ENCODE results near the gene TCP11. TPM values are rescaled to one million over a fixed set of nuclear protein-coding genes. Genes with fewer than 3 reads are reported as not detected.

Gene TCP11
- total RNA-seq, 1 experiment from 2014 or later = 0.14 TPM

GRCh38 chr6:35173044-35173426 lies 31.9 kb upstream of the TCP11 start:
- no peak for DNase-seq (ENCODE audit: low spot score)

DNA sequence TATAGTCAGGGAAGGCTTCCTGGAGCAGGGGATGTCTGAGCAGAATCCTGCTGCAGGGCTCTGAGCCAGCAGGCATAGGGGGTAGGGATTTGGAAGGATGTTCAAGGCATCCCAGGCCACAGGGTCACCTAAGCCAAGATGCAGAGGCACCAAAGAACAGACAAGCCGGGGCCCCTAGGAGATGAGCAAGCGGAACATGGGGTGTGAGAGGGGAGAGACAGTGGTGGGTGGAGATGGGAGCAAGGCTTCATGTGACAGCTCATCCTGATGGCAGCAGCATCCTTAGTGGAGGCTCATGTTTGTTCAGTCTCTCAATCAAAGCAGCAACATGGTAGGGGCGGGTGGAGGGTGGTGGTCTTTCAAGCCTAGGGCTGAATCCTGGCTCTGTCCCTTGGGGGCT lies 29.8 kb upstream of the TCP11 start:
- no peak for DNase-seq (ENCODE audit: low spot score)

GRCh38 chr6:35170166-35170565 lies 29.0 kb upstream of the TCP11 start:
- DNase-seq (ENCODE audit: low spot score) = no peak

DNA sequence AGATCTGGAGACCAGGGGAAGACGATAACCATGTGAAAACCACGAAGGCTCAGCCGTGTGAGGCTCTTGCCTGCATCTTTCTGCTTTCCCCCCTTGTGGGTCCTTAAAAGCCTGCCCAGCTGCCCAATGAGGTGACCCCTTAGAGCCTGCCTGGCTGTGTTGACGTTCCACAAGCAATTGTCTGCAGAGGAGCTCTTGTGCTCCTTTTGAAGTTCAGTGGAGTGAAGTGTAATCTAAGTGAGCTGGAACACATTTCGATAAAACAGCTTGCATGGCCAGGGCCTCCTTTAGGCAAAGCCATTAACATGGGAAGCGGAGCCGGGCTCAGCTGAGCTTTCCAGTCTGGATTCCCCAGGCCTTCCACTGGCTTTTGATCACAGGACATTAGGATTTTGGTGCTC lies 27.3 kb upstream of the TCP11 start:
- no peak for DNase-seq (ENCODE audit: low spot score)

GRCh38 chr6:35167505-35167904 lies 26.4 kb upstream of the TCP11 start:
- DNase-seq (ENCODE audit: low spot score) = no peak

DNA sequence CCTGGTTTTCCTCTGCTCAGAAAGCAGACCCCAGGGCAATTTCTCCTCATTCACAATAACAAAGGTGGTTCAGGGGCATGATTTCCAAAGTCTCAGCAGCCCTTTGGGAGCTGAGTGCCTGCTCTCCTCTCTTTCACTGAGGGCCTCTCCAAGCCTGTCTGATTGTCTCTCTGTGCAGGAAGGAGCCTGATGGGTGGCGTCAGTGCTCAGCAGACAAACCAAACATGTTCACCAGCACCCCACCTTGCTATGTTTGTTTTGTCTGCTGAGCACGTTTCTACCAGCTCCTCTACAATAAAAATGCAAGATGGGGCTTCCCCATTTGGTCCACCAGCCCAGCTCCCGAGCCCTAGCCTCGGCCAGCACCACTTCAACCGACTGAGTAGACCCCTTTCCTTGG lies 25.4 kb upstream of the TCP11 start:
- DNase-seq (ENCODE audit: low spot score) = no peak

DNA sequence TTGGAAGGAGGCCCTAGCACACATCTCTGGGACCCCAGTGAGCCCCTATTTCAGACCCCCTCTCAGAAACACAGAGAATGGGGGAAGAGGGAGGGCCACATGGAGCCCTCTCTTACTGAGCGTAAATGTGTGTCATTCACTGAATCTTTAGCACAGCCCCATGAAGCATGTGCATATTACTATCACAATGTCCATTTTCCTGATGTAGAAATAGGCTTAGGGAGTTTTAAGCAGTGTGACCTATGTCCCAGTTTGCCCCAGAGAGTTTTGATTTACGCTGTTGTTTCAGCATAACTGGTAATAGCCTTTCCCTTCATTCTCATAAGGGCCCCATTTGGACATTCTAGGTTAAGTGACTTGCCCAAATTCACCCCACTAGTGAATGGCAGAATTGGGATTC lies 25.0 kb upstream of the TCP11 start:
- no peak for DNase-seq (ENCODE audit: low spot score)

DNA sequence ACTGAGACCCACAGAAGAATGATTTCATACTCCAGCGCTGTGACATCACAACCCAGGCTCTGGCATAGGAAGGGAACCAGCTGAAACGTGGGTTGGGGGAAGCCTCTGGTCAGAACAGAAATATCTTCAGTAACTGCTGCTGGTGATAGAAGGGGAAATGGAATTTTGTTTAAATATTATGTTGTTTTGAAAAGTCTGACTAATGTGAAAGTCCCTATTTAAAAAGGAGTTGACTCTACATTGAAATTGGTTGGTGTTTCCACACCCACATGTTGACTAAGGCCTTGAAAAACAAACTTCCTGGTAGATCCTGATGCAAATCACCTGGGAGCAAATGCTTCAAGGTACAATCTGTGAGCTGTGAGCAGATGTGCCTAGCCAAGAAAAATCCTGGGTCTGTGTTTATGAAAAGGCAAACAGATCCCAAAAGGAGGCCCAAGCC lies 24.5 kb upstream of the TCP11 start:
- DNase-seq (ENCODE audit: low spot score) = no peak

DNA sequence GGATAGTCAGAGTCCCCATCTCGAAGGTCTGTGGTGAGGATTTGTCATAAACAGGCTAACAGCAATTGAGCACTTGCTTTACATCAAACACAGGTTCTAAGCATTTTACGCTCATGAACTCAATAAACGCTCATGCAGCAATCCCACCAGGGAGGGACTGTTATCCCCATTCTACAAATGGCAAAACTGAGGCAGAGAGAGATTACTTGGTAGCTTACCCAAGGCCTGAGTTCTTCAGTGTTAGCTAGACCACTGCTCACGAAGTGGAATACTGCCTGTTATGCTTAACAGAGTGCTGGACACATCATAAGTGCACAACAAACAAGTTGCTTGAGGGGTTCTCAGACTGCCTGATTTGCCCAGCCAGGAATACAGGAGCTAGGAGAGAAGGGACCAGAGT lies 23.7 kb upstream of the TCP11 start:
- DNase-seq (ENCODE audit: low spot score) = no peak

- no peak for DNase-seq (ENCODE audit: low spot score)
These were observed 23.1 kb upstream of the TCP11 start for GRCh38 chr6:35164277-35164676.

DNA sequence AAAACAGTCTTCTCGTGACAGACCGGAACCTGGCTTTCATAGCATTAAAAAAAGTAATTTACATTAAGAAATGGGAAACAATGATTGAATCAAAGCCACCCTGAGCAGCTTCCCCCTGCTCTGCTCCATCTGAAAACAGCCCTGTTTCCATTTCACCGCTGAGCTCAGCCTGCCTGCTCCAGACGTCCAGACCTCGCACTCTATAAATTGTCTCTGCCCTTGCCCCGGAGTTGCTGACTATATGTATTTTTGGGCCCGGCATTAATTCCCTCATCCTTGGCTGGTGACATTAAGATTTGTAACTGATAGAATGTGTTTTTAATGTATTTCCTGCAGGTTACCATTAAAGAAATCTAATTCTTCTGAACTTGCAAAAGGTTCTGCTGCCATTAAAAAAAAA lies 22.7 kb upstream of the TCP11 start:
- DNase-seq (ENCODE audit: low spot score) = no peak

GRCh38 chr6:35161776-35162607 lies 20.9 kb upstream of the TCP11 start:
- no peak for DNase-seq (ENCODE audit: low spot score)

GRCh38 chr6:35161266-35161665 lies 20.1 kb upstream of the TCP11 start:
- no peak for DNase-seq (ENCODE audit: low spot score)

- DNase-seq (ENCODE audit: low spot score) = no peak
These were observed 19.5 kb upstream of the TCP11 start for GRCh38 chr6:35160642-35161041.

DNA sequence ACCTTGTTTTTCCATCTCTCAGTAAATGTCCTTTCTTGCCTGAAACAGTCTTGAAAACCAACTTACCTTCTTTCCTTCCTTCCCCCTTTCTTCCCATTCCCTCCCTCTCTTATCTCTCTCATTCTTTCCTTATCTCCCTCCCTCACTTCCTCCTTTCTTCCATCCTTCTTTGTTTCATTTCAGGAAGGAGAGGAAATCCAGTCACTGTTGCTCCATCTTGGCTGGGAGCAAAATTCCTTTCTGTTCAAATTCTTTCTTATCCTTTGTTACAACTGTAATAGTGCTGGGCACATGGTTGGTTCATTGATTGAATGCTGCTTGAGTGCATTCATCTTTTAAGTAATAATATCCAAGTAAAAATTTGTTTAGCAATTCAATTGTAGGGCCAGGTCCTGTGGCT lies 17.4 kb upstream of the TCP11 start:
- DNase-seq (ENCODE audit: low spot score) = no peak

GRCh38 chr6:35154947-35155346 lies 13.8 kb upstream of the TCP11 start:
- no peak for DNase-seq (ENCODE audit: low spot score)

DNA sequence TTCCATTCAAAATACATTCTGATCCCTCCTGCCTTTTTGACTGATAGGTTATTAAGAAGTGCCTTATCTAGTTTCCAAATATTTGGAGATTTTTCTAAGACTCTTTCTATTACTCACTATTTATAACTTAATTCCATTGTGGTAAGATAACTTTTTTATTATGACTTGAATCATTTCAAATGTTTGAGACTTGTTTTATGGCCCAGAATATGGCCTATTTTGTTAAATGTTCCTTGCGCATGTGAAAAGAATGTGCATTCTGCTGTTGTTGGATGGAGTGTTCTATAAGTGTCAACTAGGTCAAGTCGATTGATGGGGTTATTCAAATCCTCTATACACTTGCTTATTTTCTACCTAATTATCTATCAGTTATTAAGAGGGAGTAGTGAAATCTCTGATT lies 13.1 kb upstream of the TCP11 start:
- DNase-seq (ENCODE audit: low spot score) = no peak

DNA sequence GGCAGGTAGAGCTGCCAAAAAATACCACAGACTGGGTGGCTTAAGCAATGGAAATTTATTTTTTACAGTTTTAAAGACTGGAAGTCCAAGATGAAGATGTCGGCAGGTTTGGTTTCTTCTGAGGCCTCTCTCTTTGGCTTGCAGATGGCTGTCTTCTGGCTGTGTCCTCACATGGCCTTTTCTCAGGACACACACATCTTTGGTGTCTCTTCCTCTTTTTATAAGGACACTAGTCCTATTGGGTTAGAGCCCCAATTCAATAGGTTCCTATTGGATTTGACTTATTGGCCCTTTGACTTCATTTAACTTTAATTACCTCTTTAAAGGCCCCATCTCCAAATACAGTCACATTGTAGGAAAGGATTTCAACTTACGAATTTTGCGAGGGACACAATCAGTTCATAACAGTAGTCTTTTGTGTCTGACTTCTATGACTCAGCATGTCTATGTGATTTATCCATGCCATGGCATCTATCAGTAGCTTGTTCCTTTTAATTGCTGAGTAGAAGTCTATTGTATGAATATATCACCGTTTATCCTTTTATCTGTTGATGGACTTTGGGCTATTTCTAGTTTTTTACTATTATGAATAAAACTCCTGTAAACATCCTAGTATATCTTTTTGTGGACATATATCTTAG lies 11.0 kb upstream of the TCP11 start:
- DNase-seq (ENCODE audit: low spot score) = no peak

GRCh38 chr6:35151466-35151865 lies 10.3 kb upstream of the TCP11 start:
- no peak for DNase-seq (ENCODE audit: low spot score)

GRCh38 chr6:35149891-35150566 lies 8.9 kb upstream of the TCP11 start:
- DNase-seq (ENCODE audit: low spot score) = no peak

DNA sequence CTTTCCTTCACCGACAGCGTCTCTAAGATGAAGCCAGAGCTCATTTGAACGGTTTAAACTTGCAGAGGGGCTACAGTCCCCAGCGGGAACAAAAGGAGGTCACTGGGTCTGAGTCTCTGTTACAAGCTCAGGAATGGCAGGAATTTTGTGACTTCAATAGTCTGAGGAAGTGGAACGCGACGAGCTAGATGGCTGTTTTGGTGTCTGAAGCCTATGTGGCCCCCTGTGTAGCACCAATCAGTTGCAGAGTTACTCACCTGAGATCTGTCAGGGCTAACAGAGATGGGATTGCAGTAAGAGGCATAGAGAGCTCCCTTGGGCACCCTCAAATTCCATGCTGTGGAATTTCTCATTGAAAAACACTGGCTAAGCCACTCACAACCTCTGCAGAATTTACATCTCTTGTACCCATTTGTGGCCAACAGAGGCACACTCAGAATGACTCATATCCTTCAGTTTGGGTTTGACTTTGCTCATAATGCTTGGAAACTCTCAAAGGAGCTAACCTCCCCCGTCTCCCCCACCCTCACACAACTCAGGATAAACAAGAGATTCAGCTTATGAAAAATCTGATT lies 7.1 kb upstream of the TCP11 start:
- DNase-seq (ENCODE audit: low spot score) = peak; percentile 53

DNA sequence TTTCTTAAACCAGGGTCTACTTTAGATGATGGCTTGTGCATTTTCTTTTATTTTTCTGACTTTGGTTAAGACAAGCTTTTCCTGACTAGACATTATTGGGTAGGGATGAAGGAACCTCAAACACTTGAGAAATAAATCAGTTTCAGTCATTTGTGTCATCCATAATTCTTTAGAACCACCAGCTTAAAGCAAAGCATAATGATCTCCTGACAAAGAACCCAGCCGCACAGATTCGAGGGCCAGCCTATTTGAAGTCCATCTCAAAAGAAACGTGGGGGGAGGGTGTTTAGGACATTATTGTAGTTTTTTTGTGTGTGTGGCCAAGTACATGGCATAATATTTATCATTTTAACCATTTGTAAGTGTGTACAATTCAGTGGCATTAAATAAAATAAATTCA lies 6.3 kb upstream of the TCP11 start:
- no peak for DNase-seq (ENCODE audit: low spot score)

- DNase-seq (ENCODE audit: low spot score) = no peak
These were observed 5.9 kb upstream of the TCP11 start for GRCh38 chr6:35147026-35147425.

Data from H4 (cell line).